Fibroblast of upper back skin (primary cell): ENCODE measurements around the gene C1orf35.

ENCODE experiments used
- DNase-seq: peaks from one replicate; pipeline ENCODE4 v3.0.0-alpha.2; 2013

C1orf35 gene

GRCh38 chr1:228077565-228078330 is 25.4 kb downstream of the C1orf35 start:
- DNase-seq = no peak

DNA sequence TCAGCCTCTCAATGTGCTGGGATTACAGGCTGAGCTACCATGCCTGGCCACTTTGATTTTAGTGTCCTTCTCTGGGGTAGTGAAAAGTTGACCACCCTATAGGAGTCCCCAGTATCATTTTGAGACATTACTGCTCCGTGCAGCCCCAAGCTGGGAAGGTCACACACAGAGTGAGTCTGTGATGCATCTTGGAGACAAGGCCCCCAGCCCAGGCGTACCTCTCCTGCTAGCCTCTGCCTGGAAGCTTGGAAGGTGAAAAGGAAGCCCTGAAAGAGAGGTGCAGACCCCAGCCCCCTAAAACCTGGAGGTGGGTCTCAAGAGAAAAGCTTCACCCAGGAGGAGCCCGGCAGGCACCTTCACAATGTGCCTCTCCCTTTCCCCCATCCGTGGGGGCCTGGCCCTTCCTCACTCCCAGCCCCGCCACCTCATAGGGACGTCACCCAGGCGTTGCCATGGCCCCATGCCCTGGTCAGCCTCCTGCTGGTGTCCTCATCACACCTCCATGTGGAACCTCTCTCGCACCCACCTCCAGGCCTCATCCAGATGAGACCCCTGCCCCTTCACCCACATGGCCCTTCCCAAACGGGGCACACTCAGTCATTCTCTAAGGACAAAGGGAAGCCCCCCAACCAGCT is 26.2 kb downstream of the C1orf35 start:
- no peak for DNase-seq

DNA sequence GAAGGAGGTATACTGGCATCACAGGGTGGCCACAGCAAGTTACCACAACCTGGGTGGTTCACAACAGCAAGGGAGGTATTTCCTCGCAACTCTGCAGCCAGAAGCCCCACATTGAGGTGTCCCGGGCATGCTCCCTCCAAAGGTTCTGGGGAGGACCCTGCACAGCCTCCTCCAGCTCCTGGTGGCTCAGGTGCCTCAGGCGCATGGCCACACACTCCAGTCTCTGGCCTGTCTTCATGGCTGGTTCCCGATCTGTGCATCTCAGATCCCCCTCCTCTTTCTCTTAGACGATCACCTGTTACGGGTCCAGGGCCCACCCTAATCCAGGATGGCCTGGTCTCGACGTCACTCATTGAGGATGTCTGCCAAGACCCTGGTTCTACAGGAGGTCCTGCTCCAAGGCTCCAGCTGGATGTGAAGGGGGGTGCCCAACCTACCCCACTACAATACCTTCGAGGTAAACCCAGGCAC is 27.3 kb downstream of the C1orf35 start:
- no peak for DNase-seq

DNA sequence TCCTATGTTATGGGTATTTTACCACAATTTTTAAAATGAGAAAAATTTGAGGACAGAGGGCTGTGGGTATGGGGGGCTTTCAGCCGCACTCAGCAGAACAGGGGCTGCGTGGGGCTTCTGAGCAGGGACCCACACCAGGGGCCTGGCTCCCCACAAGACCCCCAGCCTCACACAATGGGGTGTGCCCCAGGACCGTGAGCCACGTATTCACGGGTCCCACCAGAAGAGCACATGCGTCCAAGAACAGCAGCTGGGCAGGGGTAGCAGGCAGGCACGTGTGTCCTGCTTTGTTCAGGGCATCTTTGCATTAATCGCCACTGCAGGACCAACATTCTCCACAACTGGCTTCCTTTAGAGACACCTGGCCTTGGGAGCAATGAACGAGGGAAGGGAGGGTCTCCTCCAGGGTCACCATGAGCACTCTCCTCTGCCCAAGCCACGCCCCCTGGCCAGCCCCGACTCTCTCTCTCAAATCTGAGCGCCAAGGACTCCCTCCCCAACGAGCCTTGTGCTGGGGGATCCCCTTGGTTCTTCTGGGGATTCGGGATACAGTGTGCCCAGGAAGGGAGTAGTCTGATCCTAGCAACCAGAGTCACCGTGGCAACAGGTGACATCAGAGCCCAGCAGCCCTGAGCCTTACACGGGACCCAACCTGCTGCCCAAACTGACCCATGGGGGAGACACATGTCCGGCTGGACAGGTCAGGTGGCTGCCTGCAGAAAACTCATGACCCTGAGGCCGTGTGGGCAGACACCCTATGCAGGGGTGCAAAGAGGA is 28.0 kb downstream of the C1orf35 start:
- no peak for DNase-seq

- DNase-seq = no peak
Measured at GRCh38 chr1:228073857-228074545, 29.1 kb downstream of the C1orf35 start.

DNA sequence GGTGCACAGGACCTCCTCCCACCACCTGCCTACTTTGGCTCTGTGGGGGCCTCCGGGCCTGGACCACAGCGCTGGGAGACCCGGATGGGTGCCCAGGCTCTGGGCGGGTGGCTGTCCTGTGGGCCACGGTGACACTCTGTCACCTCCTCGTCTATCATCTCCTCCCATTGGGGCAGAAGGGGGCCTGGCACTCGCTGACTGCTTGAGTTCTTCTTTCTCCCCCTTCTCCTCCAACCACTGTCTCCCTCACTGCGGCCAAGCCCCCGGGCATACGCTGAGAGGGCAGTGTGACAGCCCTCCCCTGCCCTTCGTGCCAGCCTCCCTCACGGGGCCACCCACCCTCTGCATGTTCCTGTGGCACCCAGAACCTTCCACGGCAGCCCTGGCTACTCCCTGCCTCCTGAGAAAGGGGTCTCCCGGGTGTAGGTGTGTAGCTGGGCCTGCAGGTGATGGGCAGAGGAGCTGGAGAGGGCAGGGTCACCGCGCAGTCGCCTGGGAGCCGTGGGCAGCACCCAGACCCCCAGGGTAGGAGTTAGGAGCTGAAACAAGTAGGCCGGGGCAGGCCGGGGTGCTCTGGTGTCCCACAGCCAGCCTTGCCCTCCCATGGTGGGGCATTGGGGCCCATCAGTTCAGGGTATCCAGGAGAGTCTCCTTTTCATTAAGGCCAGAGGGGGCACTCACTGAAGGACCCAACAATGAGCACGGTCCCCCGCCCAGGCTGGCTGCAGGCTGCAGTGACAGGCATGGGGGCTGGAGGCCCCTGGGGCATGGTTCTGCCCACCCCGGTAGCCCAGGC is 29.9 kb downstream of the C1orf35 start:
- no peak for DNase-seq

GRCh38 chr1:228072658-228073043 is 30.5 kb downstream of the C1orf35 start:
- no peak for DNase-seq

GRCh38 chr1:228071839-228072657 is 31.1 kb downstream of the C1orf35 start:
- no peak for DNase-seq

GRCh38 chr1:228070851-228071250 is 32.3 kb downstream of the C1orf35 start:
- no peak for DNase-seq

DNA sequence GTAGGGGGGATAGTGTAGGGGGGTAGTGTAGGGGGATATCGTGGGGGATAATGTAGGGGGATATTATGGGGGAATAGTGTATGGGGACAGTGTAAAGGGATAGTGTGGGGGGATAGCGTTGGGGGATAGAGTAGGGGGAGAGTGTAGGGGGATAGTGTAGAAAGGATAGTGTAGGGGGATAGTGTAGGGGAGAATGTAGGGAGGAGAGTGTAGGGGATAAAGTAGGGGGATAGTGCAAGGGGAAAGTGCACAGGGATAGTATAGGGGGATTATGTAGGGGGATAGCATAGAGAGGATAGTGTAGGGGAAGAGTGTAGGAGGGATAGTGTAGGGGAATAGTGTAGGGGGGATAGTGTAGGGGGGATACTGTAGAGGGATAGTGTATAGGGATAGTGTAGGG is 33.0 kb downstream of the C1orf35 start:
- no peak for DNase-seq

DNA sequence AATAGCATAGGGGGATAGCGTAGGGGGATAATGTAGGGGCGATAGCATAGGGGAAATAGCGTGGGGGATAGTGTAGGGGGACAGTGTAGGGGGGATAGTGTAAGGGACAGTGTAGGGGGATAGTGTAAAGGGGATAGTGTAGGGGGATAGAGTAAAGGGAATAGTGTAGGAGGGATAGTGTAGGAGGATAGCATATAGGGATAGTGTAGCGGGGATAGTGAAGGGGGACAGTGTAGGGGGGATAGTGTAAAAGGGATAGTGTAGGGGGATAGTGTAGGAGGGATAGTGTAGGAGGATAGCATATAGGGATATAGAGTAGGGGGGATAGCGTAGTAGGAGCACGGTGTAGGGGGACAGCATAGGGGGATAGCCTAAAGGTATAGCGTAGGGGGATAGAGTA is 34.8 kb downstream of the C1orf35 start:
- DNase-seq = no peak

GRCh38 chr1:228066891-228067654 is 36.1 kb downstream of the C1orf35 start:
- no peak for DNase-seq

DNA sequence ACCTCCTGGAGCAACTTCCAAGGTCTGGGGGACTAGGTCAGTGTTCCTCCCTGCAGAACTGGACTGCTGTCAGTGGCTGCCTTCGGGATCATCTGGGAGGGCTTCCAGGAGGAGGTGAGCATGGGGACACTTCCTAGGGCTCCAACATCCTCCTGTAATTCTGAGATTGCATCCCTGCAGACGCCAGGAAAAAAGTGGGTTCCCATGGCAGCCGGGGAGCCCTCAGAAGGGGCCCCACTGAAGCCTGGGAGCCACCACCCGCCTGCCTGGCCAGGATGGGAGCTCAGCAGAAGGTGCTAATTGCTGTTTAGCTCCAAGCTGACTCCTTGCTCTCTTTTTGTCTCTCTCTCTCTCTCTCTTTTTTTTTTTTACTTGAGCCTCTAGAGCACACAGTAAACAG is 36.7 kb downstream of the C1orf35 start:
- DNase-seq = no peak

DNA sequence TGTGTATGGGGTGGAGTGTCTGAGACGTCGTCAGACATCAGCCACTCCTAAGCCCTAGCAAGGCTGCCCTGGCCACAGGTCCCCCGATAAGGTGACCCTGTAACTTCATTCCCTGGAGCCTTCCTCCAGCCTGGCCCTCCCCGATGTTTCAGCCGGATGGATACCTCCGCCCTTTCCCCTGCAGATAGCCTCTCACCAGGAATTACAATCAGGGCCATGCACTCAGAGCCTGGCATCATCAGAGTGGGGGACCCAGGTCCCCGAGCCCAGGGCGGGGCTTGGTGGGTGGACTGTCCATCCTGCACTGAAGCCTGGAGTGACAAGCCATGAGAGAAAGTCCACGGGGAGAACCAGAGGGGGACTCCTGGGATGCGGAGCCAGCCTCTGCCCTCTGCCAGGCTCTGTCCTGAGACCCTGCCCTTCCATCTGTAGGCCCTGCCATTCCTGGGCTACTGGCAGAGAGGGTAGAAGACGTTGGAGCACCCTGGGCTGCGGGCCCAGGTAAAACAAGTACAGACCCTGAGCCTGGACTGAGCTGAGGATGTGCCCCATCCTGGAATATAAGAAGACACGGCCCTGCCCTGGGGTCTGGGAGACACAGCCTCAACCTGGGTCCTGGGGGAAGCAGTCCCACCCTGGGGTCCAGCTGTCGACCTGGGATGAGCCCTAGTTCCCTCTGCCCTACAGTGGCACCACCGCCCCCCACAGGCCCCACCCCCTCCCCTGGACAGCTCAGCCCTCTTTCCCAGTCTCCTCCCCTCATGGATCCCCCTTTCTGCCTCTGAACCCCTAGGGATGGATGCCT is 37.4 kb downstream of the C1orf35 start:
- no peak for DNase-seq

GRCh38 chr1:228064741-228065542 is 38.2 kb downstream of the C1orf35 start:
- DNase-seq = no peak

DNA sequence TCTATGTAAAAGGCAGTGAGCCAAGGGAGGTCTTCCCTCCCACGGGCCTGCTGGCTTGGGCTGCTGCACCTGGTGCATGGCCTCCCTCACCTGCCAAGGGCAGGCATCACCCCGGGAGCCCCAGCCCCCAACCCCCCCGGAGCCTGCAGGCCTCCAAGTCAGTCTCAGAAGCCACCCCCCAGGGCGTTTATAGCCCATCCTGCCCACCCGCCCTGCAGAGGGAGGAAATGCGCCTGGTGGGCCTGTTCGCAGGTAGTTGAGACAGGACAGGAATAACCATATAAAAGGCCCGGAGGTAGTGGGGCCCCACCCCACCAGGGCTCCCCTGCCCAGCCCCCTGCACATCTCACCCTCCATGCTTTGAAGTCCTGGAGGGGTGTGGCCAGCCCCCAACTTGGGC is 38.8 kb downstream of the C1orf35 start:
- no peak for DNase-seq

- no peak for DNase-seq
Measured at GRCh38 chr1:228063251-228064191, 39.6 kb downstream of the C1orf35 start.

- DNase-seq = no peak
Measured at GRCh38 chr1:228062812-228063211, 40.3 kb downstream of the C1orf35 start.
